HG03460 (cell line): ENCODE measurements around the gene DNAAF8.
"Not testable (repeated sequence)": the region's sequence is repeated elsewhere in the genome, so short reads cannot be mapped to it uniquely, and the experiment has no call there.

Experiments
- ATAC-seq: cut with Tn5 transposase; IDR thresholded peaks from one replicate; pipeline ENCODE4 v1.9.1; 2021; ENCODE audit not compliant: unreplicated experiment

Gene DNAAF8

GRCh38 chr16:4780235-4780634, 45.9 kb downstream of the DNAAF8 start:
- ATAC-seq = no peak

GRCh38 chr16:4783251-4783950, 49.1 kb downstream of the DNAAF8 start:
- no peak for ATAC-seq

GRCh38 chr16:4783951-4784336, 49.6 kb downstream of the DNAAF8 start:
- no peak for ATAC-seq

DNA sequence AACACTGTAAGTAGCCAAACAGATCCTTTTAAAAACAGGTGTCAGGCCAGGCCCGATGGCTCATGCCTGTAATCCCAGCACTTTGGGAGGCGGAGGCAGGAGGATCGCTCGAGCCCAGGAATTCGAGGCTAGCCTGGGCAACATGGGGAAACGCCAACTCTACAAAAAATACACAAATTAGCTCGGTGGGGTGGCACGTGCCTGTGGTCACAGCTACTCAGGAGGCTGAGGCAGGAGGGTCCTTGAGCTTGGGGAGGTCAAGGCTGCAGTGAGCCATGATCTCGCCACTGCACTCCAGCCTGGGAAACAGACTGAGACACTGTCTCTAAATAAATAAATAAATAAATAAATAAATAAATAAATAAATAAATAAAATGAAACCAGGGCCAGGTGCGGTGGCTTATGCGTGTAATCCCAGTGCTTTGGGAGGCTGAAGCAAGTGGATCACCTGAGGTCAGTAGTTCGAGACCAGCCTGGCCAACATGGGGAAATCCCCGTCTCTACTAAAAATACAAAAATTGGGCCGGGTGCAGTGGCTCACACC, 50.2 kb downstream of the DNAAF8 start:
- not testable (repeated sequence) for ATAC-seq

GRCh38 chr16:4785758-4786433, 51.6 kb downstream of the DNAAF8 start:
- ATAC-seq = no peak

- ATAC-seq = no peak
Measured at GRCh38 chr16:4787068-4787467, 52.7 kb downstream of the DNAAF8 start.

DNA sequence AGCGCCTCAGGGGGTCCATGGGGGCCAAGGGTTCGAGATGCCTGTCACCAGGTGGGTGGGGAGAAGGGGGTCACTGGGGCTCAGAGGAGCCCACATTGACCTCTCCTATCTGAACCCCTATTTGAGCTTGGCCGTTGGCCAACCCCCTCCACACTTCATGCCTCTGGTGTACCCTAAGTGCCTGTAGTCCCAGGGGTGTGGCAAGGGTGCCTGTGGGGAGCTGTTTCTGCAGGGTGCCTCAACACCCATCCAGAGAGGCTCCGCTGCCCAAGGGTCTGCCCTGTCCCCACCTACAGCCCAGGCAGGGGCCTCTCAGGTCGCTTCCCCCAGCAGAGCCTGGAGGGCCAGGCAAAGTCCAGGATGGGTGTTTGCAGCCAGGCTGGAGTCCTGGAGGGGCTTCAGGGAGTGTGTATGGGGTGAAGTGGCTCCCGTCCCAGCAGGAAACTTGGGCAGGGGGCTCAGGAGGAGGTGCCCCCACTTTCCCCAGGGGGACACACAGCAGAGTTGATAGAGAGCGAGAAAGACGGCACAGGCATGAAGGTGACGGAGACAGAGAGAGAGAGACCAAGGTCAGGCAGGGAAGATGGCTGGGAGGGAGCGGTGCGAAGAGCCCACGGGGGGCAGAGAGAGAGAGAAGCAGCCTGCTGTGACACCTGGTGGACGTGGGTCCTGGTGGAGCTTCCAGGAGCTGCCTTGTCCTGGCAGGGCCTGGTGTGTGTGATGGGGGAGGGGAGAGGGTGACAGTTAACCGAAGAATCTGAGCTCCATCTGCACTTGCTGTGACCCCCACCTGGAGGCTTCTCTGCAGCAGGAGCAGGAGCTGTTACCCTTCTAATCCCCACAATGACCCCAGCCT, 53.5 kb downstream of the DNAAF8 start, which contains the start of gene SEPTIN12:
Gene SEPTIN12, minus strand, starts transcription at position 719 of the 856 bp plus-strand sequence. Its CDS starts 700 bp downstream, at position 19.
- ATAC-seq = no peak

DNA sequence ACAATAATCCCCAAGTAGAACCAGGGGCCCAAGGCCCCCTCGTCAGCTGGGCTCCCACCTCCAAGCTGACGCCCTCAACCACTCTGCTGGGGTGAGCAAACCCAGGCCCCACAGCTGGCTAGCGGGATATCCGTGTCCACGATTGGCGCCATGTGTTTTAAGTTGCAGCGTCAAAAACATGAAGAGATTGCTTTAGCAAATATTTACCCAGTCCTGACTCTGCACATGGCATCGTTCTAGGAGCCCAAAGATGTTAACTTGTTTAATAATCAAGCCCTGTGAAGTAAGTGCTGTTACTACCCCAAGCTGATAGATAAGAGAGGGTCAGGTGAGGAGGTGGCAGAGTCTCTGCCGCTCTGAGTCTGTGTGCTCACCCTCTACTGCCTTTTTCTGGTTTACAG, 54.2 kb downstream of the DNAAF8 start:
- ATAC-seq = no peak

DNA sequence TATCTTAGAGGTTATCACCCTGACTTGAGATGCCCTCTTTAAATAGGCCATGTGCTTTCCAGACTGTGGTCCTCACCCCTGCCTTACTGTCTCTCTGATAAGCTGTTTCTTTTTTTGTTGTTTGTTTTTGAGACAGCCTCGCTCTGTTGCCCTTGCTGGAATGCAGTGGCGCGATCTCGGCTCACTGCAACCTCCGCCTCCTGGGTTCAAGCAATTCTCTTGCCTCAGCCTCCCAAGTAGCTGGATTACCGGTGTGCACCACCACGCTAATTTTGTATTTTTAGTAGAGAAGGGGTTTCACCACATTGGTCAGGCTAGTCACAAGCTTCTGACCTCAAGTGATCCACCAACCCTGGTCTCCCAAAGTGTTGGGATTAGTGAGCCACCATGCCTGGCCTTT, 54.6 kb downstream of the DNAAF8 start:
- ATAC-seq = no peak

- no peak for ATAC-seq
Measured at GRCh38 chr16:4790261-4790660, 55.9 kb downstream of the DNAAF8 start.

DNA sequence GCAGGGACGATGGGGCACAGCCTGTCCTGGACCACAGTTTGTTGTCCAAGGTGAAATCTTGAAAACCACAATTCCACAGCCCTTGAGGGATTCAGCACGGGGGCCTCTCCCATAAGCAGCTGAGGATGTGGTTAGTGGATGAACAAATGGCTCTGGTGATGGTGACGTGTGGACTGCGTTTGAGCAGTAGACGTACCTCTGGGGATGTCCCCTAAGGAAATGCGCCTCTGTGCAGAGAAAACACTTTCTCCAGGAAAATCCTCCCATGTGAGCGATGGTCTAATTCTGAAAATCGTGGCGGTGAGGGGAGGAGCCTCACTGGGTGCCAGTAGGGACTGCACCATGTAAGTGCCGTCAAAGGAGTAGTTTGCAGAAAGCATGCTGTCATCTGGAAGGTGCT, 56.5 kb downstream of the DNAAF8 start:
- ATAC-seq = no peak

- ATAC-seq = no peak
Measured at GRCh38 chr16:4792951-4793513, 58.7 kb downstream of the DNAAF8 start.

GRCh38 chr16:4795181-4795827, 61.0 kb downstream of the DNAAF8 start, which contains the start of gene SMIM22:
TSS of gene SMIM22 (plus strand) at chr16:4795369. CDS start at chr16:4795735, 366 bp downstream.
- no peak for ATAC-seq

DNA sequence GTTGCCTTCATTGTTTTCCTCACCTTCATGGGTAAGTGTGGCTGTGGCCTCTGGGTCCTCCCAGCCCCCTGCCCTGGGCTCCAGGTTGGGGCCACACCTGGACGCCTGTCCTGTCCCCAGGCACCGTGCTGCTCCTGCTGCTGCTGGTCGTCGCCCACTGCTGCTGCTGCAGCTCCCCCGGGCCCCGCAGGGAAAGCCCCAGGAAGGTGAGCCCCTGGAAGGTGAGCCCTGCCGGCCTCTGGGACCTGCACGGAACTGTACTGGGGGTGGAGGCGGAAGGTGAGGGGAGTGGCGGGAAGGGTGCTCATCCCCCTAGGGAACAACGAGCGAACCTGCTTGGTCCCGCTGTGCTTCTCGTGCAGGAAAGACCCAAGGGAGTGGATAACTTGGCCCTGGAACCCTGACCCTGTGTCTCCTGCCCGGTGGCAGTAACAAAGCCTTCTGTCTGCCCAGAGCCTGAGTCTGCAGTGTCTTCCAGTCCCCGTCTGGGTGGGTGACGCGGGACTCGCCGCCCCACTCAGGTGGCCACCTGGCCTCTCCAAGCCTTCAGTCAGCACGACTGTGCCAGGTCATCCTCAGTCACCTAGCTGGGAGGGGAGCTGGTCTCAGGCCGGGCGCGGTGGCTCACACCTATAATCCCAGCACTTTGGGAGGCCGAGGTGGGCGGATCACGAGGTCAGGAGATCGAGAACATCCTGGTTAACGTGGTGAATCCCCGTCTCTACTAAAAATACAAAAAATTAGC, 61.7 kb downstream of the DNAAF8 start:
- ATAC-seq = no peak

GRCh38 chr16:4796982-4797804, 62.9 kb downstream of the DNAAF8 start:
- ATAC-seq = no peak

DNA sequence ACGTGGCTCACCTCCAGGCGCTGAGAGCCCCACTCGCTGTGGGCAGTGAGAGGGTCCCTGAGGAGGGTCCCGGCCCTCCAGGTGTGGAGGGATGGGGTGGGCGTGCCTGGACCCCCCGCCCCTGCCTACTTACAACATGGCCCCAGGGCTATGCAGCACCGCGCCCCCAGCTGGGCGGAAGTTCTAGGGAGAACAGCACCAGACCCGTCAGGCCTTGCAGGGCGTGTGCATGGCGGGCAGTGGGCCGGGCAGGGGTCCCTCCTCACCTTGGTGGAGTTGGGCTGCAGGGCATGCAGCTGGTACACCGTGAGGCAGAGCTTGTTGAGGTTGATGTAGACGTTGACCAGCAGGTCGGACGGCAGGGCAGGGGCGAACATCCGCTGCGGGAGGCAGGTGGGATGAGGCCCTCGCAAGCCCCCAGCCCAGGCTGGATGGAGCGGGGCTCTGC, 63.5 kb downstream of the DNAAF8 start:
- ATAC-seq = no peak

DNA sequence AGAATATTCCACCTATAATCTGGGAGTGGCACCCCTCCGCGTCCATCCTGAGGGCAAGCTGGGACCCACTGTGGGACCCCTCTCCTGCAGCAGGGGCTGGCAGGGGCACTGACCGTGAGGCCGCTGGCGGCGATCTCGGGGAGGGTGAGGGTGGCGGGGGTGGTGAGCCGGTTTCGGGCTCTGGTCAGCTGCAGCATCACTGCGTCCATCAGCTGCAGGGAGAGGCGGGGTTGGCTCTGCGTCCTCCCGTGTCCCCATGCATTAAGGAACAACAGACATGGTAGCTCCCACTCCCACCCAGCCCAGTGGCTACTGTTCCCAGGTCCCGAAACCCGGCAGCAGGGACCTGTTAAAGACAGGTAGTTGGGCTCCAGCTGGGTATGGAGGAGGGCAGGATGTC, 64.1 kb downstream of the DNAAF8 start:
- no peak for ATAC-seq
